NT2/D1 (cell line): Measurements from ENCODE around the gene SYNDIG1.

Experiments
- YY1 ChIP-seq: IDR thresholded peaks from 2 replicates; pipeline ENCODE4 v1.6.1; 2011; ENCODE audit not compliant: insufficient read length, insufficient read depth
- ZNF274 ChIP-seq: IDR thresholded peaks from 2 replicates; pipeline ENCODE4 v1.6.1; 2011; ENCODE audit warnings: mild to moderate bottlenecking, low read depth, low read length

DNA sequence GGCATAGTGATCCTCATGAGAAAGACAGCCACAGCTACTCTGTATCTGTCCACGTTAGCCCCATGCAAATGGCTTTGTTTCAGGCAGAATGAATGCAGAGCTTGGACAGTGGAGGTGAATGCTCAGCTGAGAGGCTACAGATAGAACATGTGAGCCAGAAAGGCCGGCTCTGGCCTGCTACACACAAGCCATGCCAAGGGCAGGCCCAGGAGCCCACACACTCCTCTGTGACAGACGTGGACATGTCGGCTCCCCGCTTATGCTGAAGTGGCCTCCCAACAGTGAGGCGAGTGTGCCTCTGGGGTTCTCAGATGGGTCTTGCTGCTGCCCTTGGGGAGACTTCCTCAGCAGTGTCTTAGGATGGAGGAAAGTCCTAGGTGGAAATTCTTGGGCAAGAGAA lies 159.6 kb downstream of the SYNDIG1 start:
- TF ChIP-seq ZNF274 (no peak), YY1 (no peak)
